Kidney epithelial cell (primary cell): ENCODE data around the gene TYROBP. TPM values are rescaled to one million over a fixed set of nuclear protein-coding genes. Genes with fewer than 3 reads are reported as not detected.
"Not testable (repeated sequence)": the region's sequence is repeated elsewhere in the genome, so short reads cannot be mapped to it uniquely, and the experiment has no call there.

Source experiments
- DNase-seq: peaks from one replicate; pipeline ENCODE4 v3.0.0-alpha.2; 2010; ENCODE audit warnings: low read depth
- H3K27me3 ChIP-seq: 2 replicates; pipeline ENCODE4 v1.6.0; 2011; ENCODE audit warnings: low read length; ENCODE audit not compliant: control insufficient read depth, insufficient read depth
- H3K36me3 ChIP-seq: 2 replicates; pipeline ENCODE4 v1.5.1; 2011; ENCODE audit warnings: low read length; ENCODE audit not compliant: control insufficient read depth, insufficient read depth
- H3K4me3 ChIP-seq: 2 replicates; pipeline ENCODE4 v1.5.1; 2011; ENCODE audit warnings: low read depth, mild to moderate bottlenecking, control low read depth, low read length
- CTCF ChIP-seq: IDR thresholded peaks from 2 replicates; pipeline ENCODE4 v1.5.1; 2011; ENCODE audit warnings: mild to moderate bottlenecking, moderate library complexity, low read length, control low read depth, inconsistent platforms; ENCODE audit not compliant: insufficient read depth, poor library complexity, severe bottlenecking
- total RNA-seq: library from RNA; depleted of rRNA; stranded (reverse); fragments of >200 nt; gene quantifications from 2 replicates; pipeline ENCODE4 v1.2.3, GENCODE V29; 2015

Gene TYROBP
- total RNA-seq, 1 donor from 2014 or later, result not detected

DNA sequence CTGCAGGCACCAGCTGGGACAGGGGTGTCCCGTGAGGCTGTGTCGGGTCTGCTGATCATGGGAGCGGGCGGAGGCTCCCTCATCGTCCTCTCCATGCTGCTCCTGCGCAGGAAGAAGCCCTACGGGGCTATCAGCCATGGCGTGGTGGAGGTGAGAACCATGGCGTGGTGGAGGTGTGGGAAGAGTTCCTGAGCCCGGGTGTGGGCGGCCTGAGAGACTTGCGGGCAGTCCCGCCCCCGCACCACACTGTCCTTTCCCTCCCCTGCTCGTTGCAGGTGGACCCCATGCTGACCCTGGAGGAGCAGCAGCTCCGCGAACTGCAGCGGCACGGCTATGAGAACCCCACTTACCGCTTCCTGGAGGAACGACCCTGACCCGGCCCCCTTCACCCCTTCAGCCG, 29.0 kb downstream of the TYROBP start:
- no peak for TF ChIP-seq CTCF
- H3K36me3 ChIP-seq, result no peaks in the 10 kb centered on the region
- peaks cover 7% of the 10 kb centered on the region for H3K27me3 ChIP-seq
- no peak for DNase-seq
- no peak overlapping the region for H3K4me3 ChIP-seq

GRCh38 chr19:35874392-35874930, 33.6 kb downstream of the TYROBP start:
- no peak for DNase-seq
- no peak for TF ChIP-seq CTCF
- Histone ChIP-seq H3K36me3 (no peaks in the 10 kb centered on the region), H3K4me3 (no peak overlapping the region), H3K27me3 (peaks cover 15% of the 10 kb centered on the region)

GRCh38 chr19:35872180-35872579, 35.9 kb downstream of the TYROBP start:
- Histone ChIP-seq H3K27me3 (peaks cover 25% of the 10 kb centered on the region), H3K4me3 (no peak overlapping the region), H3K36me3 (no peaks in the 10 kb centered on the region)
- TF ChIP-seq CTCF, result no peak
- DNase-seq, result no peak

DNA sequence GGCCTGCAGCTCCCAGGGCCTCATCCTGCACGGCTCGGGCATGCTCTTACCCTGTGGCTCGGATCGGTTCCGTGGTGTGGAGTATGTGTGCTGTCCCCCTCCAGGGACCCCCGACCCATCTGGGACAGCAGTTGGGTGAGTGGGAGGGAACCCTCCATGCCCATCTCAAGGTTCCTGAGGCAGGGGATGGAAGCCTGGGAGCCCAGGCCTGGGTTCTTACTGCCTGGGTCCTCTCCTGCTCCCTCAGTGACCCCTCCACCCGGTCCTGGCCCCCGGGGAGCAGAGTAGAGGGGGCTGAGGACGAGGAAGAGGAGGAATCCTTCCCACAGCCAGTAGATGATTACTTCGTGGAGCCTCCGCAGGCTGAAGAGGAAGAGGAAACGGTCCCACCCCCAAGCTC, 36.5 kb downstream of the TYROBP start:
- Histone ChIP-seq H3K27me3 (peaks cover 25% of the 10 kb centered on the region), H3K4me3 (no peak overlapping the region), H3K36me3 (no peaks in the 10 kb centered on the region)
- TF ChIP-seq CTCF, result no peak
- no peak for DNase-seq

GRCh38 chr19:35870798-35871197, 37.3 kb downstream of the TYROBP start:
- no peak overlapping the region for H3K4me3 ChIP-seq
- DNase-seq, result no peak
- no peaks in the 10 kb centered on the region for H3K36me3 ChIP-seq
- no peak for TF ChIP-seq CTCF
- H3K27me3 ChIP-seq, result peaks cover 27% of the 10 kb centered on the region

DNA sequence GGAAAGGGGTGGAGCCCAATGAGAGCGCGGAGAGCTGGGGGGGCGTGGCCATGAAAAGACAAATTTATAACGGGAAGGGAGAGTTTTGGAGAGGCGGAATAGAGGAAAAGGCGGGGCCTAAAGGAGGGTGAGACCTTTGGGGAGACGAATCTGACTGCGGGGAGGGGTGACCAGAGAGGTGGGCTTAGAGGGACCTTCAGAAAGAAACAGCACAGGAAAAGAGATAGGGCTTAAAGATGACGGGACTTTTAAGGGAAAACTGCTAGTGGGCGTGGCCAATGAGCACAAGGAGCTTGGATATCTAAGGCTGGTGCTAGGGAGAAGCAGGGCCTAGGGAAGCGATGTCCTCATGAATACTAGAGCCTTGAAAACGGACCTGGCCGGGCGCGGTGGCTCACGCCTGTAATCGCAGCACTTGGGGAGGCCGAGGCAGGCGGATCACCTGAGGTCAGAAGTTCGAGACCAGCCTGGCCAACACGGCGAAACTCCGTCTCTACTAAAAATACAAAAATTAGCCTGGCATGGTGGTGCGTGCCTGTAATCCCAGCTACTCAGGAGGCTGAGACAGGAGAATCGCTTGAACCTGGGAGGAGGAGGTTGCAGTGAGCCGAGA, 37.9 kb downstream of the TYROBP start:
- DNase-seq, H3K4me3 ChIP-seq, H3K36me3 ChIP-seq: not testable (repeated sequence)
- peaks cover 27% of the 10 kb centered on the region for H3K27me3 ChIP-seq
